Naive B cell (primary cell): ENCODE results near the gene PPP1R9A. TPM values are rescaled to one million over a fixed set of nuclear protein-coding genes. Genes with fewer than 3 reads are reported as not detected.

Source experiments
- ATAC-seq, 2 donors: fragments of 150-1000 bp; cut with Tn5 transposase; 2 replicates each; pipeline ENCODE4 v1.10.0; 2021; ENCODE audit warnings: low read depth in 2 of 2, mild to moderate bottlenecking in 2 of 2, moderate library complexity in 2 of 2
- DNase-seq: peaks from one replicate; pipeline ENCODE4 v3.0.0; 2022
- H3K27ac Mint-ChIP-seq, 6 donors: one replicate each; pipeline ENCODE4 v1.8.0; 2020 to 2022; ENCODE audit warnings: mild to moderate bottlenecking in 6 of 6, mixed read lengths in 6 of 6, moderate library complexity in 5 of 6, inconsistent platforms in 2 of 6
- H3K27me3 Mint-ChIP-seq, 3 donors: one replicate each; pipeline ENCODE4 v1.8.0; 2021 to 2022; ENCODE audit warnings: mixed read lengths in 3 of 3, mild to moderate bottlenecking in 1 of 3
- H3K36me3 Mint-ChIP-seq, 2 donors: one replicate each; pipeline ENCODE4 v1.8.0; 2020 to 2022; ENCODE audit warnings: mixed read lengths in 2 of 2, inconsistent platforms in 1 of 2, mild to moderate bottlenecking in 1 of 2
- H3K4me1 Mint-ChIP-seq, 3 donors: one replicate each; pipeline ENCODE4 v1.8.0; 2020 to 2022; ENCODE audit warnings: mixed read lengths in 3 of 3, inconsistent platforms in 1 of 3, mild to moderate bottlenecking in 1 of 3, moderate library complexity in 1 of 3
- H3K4me3 Mint-ChIP-seq, 8 donors: one replicate each; pipeline ENCODE4 v1.8.0; 2020 to 2022; ENCODE audit warnings: mild to moderate bottlenecking in 8 of 8, mixed read lengths in 8 of 8, moderate library complexity in 8 of 8, inconsistent platforms in 2 of 8
- H3K9me3 Mint-ChIP-seq, 7 donors: one replicate each; pipeline ENCODE4 v1.8.0; 2020 to 2022; ENCODE audit warnings: mixed read lengths in 7 of 7, mild to moderate bottlenecking in 5 of 7, inconsistent platforms in 2 of 7, moderate library complexity in 1 of 7
- polyA plus RNA-seq, 6 donors: library from polyadenylated mRNA; unstranded; fragments of 300-500 nt; fragmentation: Illumina TruSeq; gene quantifications; one replicate each; pipeline ENCODE4 v1.2.3, GENCODE V29; 2021; ENCODE audit warnings: low read depth in 6 of 6

Gene PPP1R9A
- polyA plus RNA-seq, 6 donors from 2014 or later = 0.63 to 2.2 (median 1.4) TPM

DNA sequence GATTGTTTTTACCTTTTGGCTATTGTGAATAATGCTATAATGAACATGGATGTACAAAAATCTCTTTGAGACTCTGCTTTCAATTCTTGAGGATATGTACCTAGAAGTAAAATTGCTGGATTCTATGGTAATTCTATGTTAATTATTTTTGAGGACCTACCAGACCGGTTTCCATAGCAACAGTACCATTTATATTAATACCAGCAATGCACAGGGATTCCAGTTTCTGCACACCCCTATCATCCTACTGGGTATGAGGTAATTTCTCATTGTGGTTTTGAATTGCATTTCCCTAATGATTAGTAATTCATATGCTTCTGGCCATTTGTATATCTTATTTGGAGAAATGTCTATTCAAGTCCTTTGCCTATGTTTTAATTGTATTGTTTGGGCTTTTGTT lies 9.9 kb upstream of the PPP1R9A start:
- H3K36me3 Mint-ChIP-seq = no peaks in the 10 kb centered on the region
- H3K9me3 Mint-ChIP-seq = no peaks in the 10 kb centered on the region
- H3K27me3 Mint-ChIP-seq = peaks cover 0 to 5% (median 0%) of the 10 kb centered on the region in 3 donors
- ATAC-seq (no peak), DNase-seq (no peak)
- no peaks in the 10 kb centered on the region for H3K4me1 Mint-ChIP-seq
- no peak overlapping the region for H3K4me3 Mint-ChIP-seq
- no peak overlapping the region for H3K27ac Mint-ChIP-seq

DNA sequence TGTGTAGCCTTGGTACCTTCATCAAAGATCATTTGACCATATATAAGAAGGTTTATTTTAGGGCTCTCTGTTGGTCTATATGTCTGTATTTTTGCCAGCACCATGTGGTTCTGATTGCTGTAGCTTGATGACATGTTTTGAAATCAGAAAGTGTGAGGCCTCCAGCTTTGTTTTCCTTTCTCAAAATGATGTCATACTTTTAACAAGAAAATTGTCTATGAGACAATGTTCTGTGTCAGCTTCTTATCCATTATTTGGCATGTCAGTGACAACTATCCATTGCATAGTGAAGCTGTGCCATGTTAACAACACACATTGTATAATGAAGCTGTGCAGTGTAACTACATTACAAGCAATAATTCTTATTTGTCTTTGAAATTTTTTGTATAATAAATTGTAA lies 9.1 kb upstream of the PPP1R9A start:
- Mint-ChIP-seq H3K9me3 (no peaks in the 10 kb centered on the region), H3K36me3 (no peaks in the 10 kb centered on the region), H3K27ac (no peak overlapping the region), H3K27me3 (peaks cover 0 to 5% (median 0%) of the 10 kb centered on the region in 3 donors), H3K4me3 (no peak overlapping the region), H3K4me1 (no peaks in the 10 kb centered on the region)
- ATAC-seq = no peak
- no peak for DNase-seq

DNA sequence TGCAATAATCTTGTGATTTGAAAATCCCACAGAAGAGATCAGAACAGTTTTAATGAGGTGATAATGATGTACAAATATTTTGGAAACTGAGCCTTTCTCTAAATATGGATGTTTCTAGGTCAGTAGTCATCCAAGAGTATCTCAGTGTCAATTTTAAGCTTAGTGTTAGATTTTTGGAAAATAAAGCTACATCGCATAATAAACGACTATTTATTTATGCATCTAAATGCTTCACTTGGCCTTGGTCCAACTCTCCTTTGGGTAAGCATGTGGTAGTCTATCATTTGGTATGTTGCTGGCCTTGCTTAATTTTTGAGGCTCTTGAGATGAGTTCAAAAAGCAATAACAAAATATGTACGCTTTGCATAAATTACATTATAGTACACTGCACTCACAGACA lies 5.4 kb upstream of the PPP1R9A start:
- Mint-ChIP-seq H3K4me3 (no peak overlapping the region), H3K27ac (no peak overlapping the region), H3K4me1 (peaks cover 0 to 3% (median 0%) of the 10 kb centered on the region in 3 donors), H3K36me3 (no peaks in the 10 kb centered on the region), H3K9me3 (no peaks in the 10 kb centered on the region), H3K27me3 (peaks cover 0 to 12% (median 0%) of the 10 kb centered on the region in 3 donors)
- ATAC-seq = no peak
- DNase-seq = no peak

DNA sequence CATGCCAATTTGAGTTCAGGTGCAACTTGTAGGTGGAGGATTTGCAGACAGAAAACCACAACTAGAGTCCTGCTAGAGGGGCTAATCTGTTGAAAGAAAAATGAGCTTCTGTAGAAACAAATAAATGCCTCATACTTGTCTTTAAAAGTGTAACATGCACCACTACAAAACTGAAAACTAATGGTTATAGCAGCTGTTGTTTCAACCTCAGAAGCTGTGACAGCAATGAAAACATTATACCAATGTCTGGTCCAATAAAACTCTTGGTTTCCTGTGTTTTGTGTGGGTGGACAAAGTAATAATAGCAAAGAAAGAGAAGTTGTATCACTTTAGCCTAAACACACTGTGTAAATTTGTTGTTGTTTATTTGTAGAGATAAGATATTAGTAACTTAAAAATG lies 3.4 kb upstream of the PPP1R9A start:
- Mint-ChIP-seq H3K4me3 (no peak overlapping the region), H3K27me3 (peaks cover 8 to 12% (median 9%) of the 10 kb centered on the region in 3 donors), H3K4me1 (peaks cover 8 to 15% (median 10%) of the 10 kb centered on the region in 3 donors), H3K36me3 (no peaks in the 10 kb centered on the region), H3K9me3 (no peaks in the 10 kb centered on the region), H3K27ac (no peak overlapping the region)
- DNase-seq (no peak), ATAC-seq (no peak)

DNA sequence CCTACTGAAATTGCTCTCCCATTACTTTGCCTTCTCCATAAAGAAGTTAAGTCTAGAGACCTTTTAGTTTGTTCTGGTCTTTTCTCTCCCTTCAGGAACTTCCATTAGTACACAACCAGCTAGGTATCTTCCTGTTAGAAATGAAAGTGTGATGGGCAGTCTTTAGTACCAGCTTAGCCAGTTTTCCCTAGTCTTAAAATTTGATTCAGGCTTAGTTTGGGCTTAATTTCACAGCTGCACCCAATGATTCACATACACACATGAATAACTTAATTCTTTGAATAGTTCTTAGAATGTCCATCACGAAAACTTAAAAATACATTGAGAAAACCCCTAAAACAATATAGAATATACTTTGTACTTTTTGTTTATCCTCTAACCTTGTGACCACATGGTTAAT lies 2.4 kb upstream of the PPP1R9A start:
- Mint-ChIP-seq H3K27me3 (peaks cover 17 to 19% (median 18%) of the 10 kb centered on the region in 3 donors), H3K4me1 (peaks cover 9 to 20% (median 13%) of the 10 kb centered on the region in 3 donors), H3K36me3 (no peaks in the 10 kb centered on the region), H3K9me3 (no peaks in the 10 kb centered on the region), H3K4me3 (no peak overlapping the region), H3K27ac (no peak overlapping the region)
- ATAC-seq (no peak), DNase-seq (no peak)

DNA sequence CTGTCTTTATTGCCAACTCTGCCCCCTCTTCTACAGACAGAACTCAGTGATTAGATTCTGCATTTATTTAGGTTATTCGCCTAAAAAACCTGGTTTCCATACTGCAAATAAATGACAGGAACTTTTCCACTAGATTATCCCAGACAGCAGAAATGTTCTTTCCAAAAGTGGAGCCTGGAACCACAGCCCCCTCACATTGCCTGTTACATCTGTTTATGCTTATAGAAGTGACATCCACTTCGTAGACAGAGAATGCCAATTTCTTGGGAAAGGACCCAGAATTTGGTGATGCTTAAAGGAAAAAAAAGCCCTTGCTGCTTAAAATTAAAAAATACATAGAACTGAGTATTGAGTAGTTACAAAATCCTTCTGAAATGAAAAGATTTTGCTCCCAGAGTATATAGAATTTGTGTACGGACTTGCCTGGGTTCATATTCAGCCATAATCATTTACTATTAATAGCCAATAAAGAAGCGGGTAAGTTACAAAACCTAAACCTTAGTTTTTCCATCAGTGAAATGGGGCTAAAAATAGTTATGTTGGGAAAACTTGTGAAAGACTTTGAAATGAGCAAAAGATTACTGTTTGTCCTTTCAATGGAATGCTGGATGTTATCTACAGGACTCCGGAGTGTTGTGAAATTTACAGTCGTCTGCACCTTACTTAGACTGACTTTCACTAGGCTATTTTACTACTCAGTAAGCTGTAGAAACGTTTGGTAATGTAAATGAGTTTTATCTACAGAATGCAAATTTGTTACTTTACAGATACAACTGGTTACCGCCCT lies 1.1 kb upstream of the PPP1R9A start:
- ATAC-seq (no peak), DNase-seq (no peak)
- H3K27ac Mint-ChIP-seq = no peak overlapping the region
- no peaks in the 10 kb centered on the region for H3K36me3 Mint-ChIP-seq
- H3K9me3 Mint-ChIP-seq = no peaks in the 10 kb centered on the region
- H3K27me3 Mint-ChIP-seq = peaks cover 25 to 28% (median 26%) of the 10 kb centered on the region in 3 donors
- H3K4me1 Mint-ChIP-seq = peaks cover 9 to 20% (median 13%) of the 10 kb centered on the region in 3 donors
- peak overlapping the region in 3 of 8 donors; percentile 59 to 77 (median 62) for H3K4me3 Mint-ChIP-seq

DNA sequence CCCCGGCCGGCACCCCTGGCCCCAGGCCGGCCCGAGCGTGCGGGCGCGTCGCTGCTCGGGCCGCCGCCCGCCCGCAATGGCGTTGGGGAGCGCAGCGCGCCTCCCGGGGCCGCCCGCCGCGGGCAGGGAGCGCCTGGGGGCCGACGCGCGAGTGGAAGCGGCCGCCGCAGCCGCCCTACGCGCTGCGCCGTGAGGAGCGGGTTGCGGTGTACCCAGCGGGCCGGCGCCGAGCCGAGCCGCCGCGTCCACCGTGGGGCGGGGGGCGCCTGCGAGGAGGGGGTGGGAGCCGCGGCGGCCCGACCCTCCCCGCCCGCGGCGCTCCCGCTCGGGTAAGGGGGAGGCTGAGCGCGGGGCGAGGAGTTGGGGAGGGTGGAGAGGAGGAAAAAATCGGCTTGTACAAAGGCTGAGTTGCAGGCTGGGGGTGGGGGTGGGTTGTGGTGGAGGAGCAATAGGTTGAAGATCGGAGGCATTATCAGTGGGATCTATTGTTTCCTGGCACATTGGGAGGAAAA lies 473 bp downstream of the PPP1R9A start:
- Mint-ChIP-seq H3K4me3 (peak overlapping the region; percentile 69 to 93 (median 85)), H3K4me1 (peaks cover 9 to 20% (median 13%) of the 10 kb centered on the region in 3 donors), H3K9me3 (no peaks in the 10 kb centered on the region), H3K36me3 (no peaks in the 10 kb centered on the region), H3K27me3 (peaks cover 26 to 35% (median 27%) of the 10 kb centered on the region in 3 donors), H3K27ac (peak overlapping the region in 2 of 6 donors; percentile 22 to 38)
- DNase-seq = peak; percentile 26
- peak; percentile 81 to 84 for ATAC-seq

DNA sequence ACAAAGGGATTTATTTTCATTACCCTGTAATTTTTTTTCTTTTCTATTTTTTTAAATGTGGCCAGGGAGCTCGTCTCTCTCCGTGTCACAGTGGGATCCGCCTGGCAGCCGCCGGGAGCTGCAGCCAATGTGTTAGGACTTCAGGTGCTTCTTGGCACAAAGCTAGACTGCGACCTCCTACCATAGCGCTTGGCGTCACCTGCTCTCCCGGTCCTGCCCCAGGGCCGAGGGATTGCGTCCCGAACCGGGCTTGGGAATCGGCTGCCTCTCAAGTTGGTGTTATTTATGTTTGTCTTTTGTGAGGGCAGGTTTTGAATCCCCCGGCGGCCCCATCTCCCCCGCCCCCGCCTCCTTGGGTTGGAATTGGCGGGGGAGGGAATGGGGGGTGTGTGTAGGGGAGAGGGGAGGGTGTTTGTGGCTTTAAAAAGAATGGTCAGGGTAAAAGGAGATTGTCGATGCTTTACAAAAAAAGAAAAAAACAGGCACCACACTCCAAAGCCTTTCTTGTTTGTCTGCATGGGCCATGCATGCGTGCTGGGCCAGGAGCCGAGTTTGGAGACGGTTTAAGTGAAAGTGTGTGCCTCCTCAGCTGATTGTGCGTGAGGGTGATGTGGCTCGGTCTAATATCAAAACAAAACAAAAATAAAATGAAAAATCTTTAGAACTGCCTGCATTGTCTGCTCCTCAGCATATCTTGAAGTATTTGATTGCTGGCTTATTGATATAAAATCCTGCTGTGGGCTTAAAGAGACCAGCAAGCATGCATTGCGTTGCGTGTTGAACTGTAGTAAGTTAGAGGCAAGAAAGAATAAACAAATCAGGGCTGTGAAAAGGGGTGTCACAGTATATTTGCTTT lies 1.2 kb downstream of the PPP1R9A start:
- H3K9me3 Mint-ChIP-seq = no peaks in the 10 kb centered on the region
- peaks cover 26 to 36% (median 27%) of the 10 kb centered on the region in 3 donors for H3K27me3 Mint-ChIP-seq
- peak; percentile 8 for DNase-seq
- ATAC-seq = peak; percentile 20 to 29
- H3K36me3 Mint-ChIP-seq = no peaks in the 10 kb centered on the region
- H3K4me3 Mint-ChIP-seq = peak overlapping the region; percentile 69 to 93 (median 85)
- peak overlapping the region in 3 of 6 donors; percentile 22 to 89 (median 38) for H3K27ac Mint-ChIP-seq
- peaks cover 9 to 20% (median 13%) of the 10 kb centered on the region in 3 donors for H3K4me1 Mint-ChIP-seq

DNA sequence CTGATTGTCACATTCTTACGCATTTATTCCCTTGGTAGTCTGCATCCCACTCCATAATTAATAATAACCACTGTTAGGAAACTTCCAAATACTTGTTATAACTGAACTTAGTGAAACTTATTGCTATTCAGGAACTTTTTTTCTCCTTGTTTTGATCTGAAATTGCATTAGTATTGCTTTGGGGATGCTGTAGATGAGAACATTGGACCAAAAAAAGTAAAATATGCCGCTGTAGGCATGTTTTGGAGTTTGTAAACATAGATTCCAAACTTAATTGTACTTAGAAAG lies 1.7 kb downstream of the PPP1R9A start:
- Mint-ChIP-seq H3K9me3 (no peaks in the 10 kb centered on the region), H3K27me3 (peaks cover 26 to 36% (median 27%) of the 10 kb centered on the region in 3 donors), H3K4me1 (peaks cover 9 to 20% (median 13%) of the 10 kb centered on the region in 3 donors), H3K36me3 (no peaks in the 10 kb centered on the region), H3K4me3 (peak overlapping the region in 7 of 8 donors; percentile 18 to 93 (median 83)), H3K27ac (no peak overlapping the region)
- ATAC-seq = no peak
- no peak for DNase-seq

DNA sequence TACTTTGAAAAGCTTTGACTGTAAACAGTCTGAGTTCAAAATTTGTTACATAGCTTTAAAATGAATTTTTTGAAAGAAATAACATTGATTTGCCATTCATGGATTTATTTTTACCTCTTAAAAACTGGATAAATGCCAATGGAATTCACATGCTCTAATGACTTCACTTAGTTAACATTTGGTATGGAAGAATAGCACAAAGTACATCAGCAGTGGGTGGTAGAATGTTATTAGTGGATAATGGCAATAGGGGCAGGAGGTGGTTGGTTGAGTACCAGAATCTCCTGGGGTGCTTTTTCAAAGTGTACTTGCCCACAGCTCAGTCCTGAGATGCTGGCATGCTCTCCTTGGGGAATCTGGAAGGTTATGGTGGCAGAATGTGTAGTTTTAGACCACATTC lies 4.7 kb downstream of the PPP1R9A start:
- peaks cover 9 to 16% (median 13%) of the 10 kb centered on the region in 3 donors for H3K4me1 Mint-ChIP-seq
- no peak overlapping the region for H3K4me3 Mint-ChIP-seq
- H3K9me3 Mint-ChIP-seq = no peaks in the 10 kb centered on the region
- peaks cover 26 to 28% (median 27%) of the 10 kb centered on the region in 3 donors for H3K27me3 Mint-ChIP-seq
- no peak overlapping the region for H3K27ac Mint-ChIP-seq
- DNase-seq (no peak), ATAC-seq (no peak)
- no peaks in the 10 kb centered on the region for H3K36me3 Mint-ChIP-seq

DNA sequence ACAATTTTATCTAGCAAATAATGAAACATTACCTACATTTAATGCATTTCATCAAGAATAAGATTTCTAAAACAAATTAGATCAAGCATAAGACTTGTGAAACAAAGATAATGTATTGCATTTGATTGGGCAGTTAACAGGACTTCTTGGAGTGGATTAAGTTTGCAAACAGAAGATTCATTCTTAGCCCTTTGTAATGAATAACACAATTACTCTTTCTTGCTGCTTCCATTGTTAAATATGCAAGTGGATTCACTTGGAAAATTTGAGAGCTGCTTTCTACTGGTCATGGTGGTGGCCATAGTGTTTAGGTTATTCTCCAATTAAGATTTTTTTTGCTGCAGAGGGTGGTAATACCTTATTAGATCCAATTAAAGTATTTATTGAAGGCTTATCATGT lies 6.0 kb downstream of the PPP1R9A start:
- no peak for ATAC-seq
- H3K27me3 Mint-ChIP-seq = peaks cover 23 to 28% (median 25%) of the 10 kb centered on the region in 3 donors
- H3K4me3 Mint-ChIP-seq = no peak overlapping the region
- no peak for DNase-seq
- no peak overlapping the region for H3K27ac Mint-ChIP-seq
- no peaks in the 10 kb centered on the region for H3K9me3 Mint-ChIP-seq
- peaks cover 7 to 11% (median 10%) of the 10 kb centered on the region in 3 donors for H3K4me1 Mint-ChIP-seq
- H3K36me3 Mint-ChIP-seq = no peaks in the 10 kb centered on the region

DNA sequence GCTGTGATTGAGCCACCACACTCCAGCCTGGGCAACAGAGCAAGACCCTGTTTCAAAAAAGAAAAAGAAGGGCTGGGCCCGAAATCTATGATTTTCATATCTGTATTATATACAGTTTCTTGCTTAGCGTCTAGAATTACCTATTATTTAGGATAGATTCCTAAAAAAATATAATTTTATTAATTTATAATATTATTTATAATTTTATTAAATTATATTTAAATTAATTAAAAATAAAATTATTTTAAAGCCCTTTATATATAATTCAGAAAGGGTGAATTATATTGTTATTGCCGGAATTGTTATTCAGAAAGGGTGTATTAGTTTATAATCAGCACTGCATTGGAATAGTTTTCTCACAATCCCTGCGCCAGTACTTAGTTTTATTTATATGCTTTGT lies 14.5 kb downstream of the PPP1R9A start:
- peaks cover 9 to 25% (median 21%) of the 10 kb centered on the region in 3 donors for H3K4me1 Mint-ChIP-seq
- ATAC-seq = no peak
- H3K36me3 Mint-ChIP-seq = no peaks in the 10 kb centered on the region
- no peak for DNase-seq
- no peak overlapping the region for H3K4me3 Mint-ChIP-seq
- no peak overlapping the region for H3K27ac Mint-ChIP-seq
- H3K27me3 Mint-ChIP-seq = no peaks in the 10 kb centered on the region
- H3K9me3 Mint-ChIP-seq = no peaks in the 10 kb centered on the region

DNA sequence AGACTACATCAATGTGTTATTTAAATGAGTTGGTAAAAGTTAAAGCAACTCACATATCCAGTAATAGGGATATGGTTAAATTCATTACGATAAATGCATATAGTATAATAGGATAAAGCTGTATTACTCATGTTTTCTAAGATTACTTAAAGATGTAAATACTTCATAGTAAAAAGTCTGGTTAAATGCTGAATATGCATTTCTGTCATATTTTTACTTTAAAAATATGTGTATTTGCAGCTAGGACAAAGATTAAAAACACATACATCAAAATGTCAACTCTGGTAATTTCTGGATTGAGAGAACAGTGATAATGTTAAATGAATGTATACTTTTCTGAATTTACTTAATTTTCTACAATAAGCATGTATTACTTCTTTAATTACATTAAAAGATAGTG lies 15.1 kb downstream of the PPP1R9A start:
- no peak for ATAC-seq
- DNase-seq = no peak
- Mint-ChIP-seq H3K27ac (no peak overlapping the region), H3K4me1 (peaks cover 9 to 25% (median 21%) of the 10 kb centered on the region in 3 donors), H3K36me3 (no peaks in the 10 kb centered on the region), H3K27me3 (no peaks in the 10 kb centered on the region), H3K9me3 (no peaks in the 10 kb centered on the region), H3K4me3 (no peak overlapping the region)
